Astrocyte (in vitro differentiated cells and primary cell): ENCODE measurements around the gene GPR68.

ENCODE experiments used
- EZH2 ChIP-seq: IDR thresholded peaks from 2 replicates; pipeline ENCODE4 v1.6.1; 2012; ENCODE audit warnings: mild to moderate bottlenecking, low read length, inconsistent platforms; ENCODE audit not compliant: insufficient read depth
- TF ChIP-seq, protein P1 (sequence below): IDR thresholded peaks from 2 replicates; pipeline ENCODE4 v1.5.1; 2011; ENCODE audit warnings: low read depth, mild to moderate bottlenecking, inconsistent platforms, low read length, moderate library complexity; ENCODE audit not compliant: insufficient read depth

DNA sequence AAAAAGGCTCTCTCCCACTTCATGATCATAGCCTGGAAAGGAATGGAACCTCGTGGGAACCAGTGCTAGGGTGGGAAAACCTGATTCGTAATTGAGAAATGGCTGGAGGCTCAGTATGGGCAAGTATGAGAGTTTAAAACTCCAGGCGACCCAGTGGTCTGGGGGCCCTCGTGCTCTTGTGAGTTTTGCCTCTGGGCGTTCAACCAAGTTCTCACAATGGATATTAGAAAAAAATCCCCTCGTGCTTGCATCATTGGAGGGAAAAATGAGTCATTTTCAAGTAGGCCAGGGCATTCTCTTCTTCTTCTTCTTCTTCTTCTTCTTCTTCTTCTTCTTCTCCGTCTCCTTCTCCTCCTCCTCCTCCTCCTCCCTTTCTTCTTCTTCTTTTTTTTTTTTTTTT, 39.0 kb downstream of the GPR68 start:
- TF ChIP-seq, protein P1, sequence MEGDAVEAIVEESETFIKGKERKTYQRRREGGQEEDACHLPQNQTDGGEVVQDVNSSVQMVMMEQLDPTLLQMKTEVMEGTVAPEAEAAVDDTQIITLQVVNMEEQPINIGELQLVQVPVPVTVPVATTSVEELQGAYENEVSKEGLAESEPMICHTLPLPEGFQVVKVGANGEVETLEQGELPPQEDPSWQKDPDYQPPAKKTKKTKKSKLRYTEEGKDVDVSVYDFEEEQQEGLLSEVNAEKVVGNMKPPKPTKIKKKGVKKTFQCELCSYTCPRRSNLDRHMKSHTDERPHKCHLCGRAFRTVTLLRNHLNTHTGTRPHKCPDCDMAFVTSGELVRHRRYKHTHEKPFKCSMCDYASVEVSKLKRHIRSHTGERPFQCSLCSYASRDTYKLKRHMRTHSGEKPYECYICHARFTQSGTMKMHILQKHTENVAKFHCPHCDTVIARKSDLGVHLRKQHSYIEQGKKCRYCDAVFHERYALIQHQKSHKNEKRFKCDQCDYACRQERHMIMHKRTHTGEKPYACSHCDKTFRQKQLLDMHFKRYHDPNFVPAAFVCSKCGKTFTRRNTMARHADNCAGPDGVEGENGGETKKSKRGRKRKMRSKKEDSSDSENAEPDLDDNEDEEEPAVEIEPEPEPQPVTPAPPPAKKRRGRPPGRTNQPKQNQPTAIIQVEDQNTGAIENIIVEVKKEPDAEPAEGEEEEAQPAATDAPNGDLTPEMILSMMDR: no peak
- no peak for TF ChIP-seq EZH2
